ENCODE measurements around the gene IGF1.
"Not testable (repeated sequence)": the region's sequence is repeated elsewhere in the genome, so short reads cannot be mapped to it uniquely, and the experiment has no call there.

Gene IGF1

DNA sequence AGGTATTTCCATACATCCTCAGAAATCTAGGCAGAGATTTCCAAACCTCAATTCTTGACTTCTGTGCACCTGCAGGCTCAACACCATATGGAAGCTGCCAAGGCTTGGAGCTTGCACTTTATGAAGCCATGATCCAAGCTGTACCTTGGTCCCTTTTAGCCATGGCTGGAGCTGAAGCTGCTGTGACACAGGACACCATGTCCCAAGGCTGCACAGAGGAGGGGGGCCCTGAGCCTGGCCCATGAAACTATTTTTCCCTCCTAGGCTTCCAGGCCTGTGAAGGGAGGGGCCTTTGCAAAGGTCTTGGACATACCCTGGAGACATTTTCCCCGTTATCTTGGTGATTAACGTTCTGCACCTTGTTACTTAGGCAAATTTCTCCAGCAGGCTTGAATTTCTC lies 110.5 kb downstream of the IGF1 start:
- TF ChIP-seq, protein P1, sequence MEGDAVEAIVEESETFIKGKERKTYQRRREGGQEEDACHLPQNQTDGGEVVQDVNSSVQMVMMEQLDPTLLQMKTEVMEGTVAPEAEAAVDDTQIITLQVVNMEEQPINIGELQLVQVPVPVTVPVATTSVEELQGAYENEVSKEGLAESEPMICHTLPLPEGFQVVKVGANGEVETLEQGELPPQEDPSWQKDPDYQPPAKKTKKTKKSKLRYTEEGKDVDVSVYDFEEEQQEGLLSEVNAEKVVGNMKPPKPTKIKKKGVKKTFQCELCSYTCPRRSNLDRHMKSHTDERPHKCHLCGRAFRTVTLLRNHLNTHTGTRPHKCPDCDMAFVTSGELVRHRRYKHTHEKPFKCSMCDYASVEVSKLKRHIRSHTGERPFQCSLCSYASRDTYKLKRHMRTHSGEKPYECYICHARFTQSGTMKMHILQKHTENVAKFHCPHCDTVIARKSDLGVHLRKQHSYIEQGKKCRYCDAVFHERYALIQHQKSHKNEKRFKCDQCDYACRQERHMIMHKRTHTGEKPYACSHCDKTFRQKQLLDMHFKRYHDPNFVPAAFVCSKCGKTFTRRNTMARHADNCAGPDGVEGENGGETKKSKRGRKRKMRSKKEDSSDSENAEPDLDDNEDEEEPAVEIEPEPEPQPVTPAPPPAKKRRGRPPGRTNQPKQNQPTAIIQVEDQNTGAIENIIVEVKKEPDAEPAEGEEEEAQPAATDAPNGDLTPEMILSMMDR (IDR thresholded peaks at IDR 0.05; ENCODE audit: low read depth, low read length): no peak
- DNase-seq (ENCODE audit: low read depth in 2 of 2): no peak
- no peak overlapping the region for H3K4me3 ChIP-seq (replicated peaks in 1 of 2; ENCODE audit: low read depth in 2 of 2, low read length in 2 of 2)

DNA sequence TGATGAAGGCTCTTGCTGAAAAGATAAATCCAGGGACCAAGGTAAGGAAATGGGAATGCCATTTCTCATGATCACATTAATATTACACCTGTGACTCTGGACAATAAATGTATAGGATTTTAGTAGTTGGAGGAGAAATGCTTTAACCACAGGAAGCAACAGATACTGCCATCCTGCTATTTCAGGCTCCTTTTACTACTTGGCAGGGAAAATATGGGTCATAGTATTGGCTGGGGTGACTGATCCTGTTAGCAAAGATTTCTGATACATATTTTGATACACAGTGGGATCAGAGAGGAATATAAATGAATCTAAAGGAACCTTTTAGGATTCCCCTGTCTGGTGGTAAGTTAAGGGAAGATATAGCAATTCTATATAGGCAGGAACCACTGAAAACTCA lies 115.0 kb downstream of the IGF1 start:
- TF ChIP-seq, protein P1 (IDR thresholded peaks at IDR 0.05; ENCODE audit: low read depth, low read length): no peak
- H3K4me3 ChIP-seq (replicated peaks in 1 of 2; ENCODE audit: low read depth in 2 of 2, low read length in 2 of 2): no peak overlapping the region

GRCh38 chr12:102364709-102365108 lies 115.7 kb downstream of the IGF1 start:
- no peak for DNase-seq (ENCODE audit: low read depth in 2 of 2)
- TF ChIP-seq, protein P1 (IDR thresholded peaks at IDR 0.05; ENCODE audit: low read depth, low read length): no peak
- H3K4me3 ChIP-seq (replicated peaks in 1 of 2; ENCODE audit: low read depth in 2 of 2, low read length in 2 of 2): no peak overlapping the region

More for the DNA sequence above, 115.0 kb downstream of the IGF1 start:
- DNase-seq (ENCODE audit: low read depth in 2 of 2): no peak

GRCh38 chr12:102356690-102357089 lies 123.7 kb downstream of the IGF1 start:
- TF ChIP-seq, protein P1 (IDR thresholded peaks at IDR 0.05; ENCODE audit: low read depth, low read length): no peak
- no peak for DNase-seq (ENCODE audit: low read depth in 2 of 2)

GRCh38 chr12:102354281-102354680 lies 126.1 kb downstream of the IGF1 start:
- not testable (repeated sequence) for DNase-seq (ENCODE audit: low read depth in 2 of 2); H3K4me3 ChIP-seq (replicated peaks in 1 of 2; ENCODE audit: low read depth in 2 of 2, low read length in 2 of 2)

More at GRCh38 chr12:102356690-102357089, 123.7 kb downstream of the IGF1 start:
- H3K4me3 ChIP-seq (replicated peaks in 1 of 2; ENCODE audit: low read depth in 2 of 2, low read length in 2 of 2): no peak overlapping the region

DNA sequence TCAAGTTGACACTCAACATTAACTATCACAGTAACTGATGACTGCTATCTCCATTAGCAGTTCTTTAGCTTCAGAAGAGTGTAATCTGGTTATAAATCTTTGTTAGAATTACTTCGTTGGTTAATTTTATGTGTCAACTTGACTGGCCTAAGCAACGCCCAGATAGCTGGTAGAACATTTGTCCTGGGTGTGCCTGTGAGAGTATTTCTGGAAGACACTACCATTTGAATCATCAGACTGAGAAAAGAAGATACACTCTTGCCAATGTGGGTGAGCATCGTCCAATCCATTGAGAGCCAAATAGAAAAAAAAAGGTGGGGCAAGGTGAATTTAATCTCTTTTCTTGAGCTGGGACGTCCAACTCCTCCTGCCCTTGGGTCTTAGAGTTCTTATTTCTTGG lies 129.0 kb downstream of the IGF1 start:
- H3K4me3 ChIP-seq (replicated peaks in 1 of 2; ENCODE audit: low read depth in 2 of 2, low read length in 2 of 2): no peak overlapping the region
- TF ChIP-seq, protein P1 (IDR thresholded peaks at IDR 0.05; ENCODE audit: low read depth, low read length): no peak
- DNase-seq (ENCODE audit: low read depth in 2 of 2): no peak

DNA sequence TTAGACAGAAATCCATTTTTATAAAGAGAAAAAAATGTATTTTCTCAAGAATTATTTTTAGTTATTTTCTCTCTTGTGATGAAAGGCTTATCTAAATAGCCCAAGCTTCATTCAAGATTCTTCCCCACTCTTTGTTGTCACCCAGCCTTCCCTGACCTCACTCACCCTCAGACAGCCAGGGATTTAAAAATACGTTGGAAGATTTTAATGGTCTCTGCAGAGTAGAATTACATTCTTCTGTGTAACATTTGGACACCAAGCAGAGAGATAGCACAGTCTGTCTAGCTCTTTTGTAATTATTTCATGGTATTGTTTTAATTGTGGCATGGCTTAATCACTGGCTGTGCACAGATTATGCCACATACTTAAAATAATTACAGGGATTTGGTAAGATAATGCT lies 130.3 kb downstream of the IGF1 start:
- no peak overlapping the region for H3K4me3 ChIP-seq (replicated peaks in 1 of 2; ENCODE audit: low read depth in 2 of 2, low read length in 2 of 2)
- TF ChIP-seq, protein P1 (IDR thresholded peaks at IDR 0.05; ENCODE audit: low read depth, low read length): no peak
- DNase-seq (ENCODE audit: low read depth in 2 of 2): no peak

All from cardiac fibroblast (primary cell).